T1000 (cell line): ENCODE measurements around the gene SCFD2.
"Not testable (repeated sequence)": the region's sequence is repeated elsewhere in the genome, so short reads cannot be mapped to it uniquely, and the experiment has no call there.

ENCODE experiments used
- DNase-seq: peaks from one replicate; lab custom pipeline; 2025; ENCODE audit warnings: mixed read lengths; lab: John Stamatoyannopoulos, UW

SCFD2 gene

DNA sequence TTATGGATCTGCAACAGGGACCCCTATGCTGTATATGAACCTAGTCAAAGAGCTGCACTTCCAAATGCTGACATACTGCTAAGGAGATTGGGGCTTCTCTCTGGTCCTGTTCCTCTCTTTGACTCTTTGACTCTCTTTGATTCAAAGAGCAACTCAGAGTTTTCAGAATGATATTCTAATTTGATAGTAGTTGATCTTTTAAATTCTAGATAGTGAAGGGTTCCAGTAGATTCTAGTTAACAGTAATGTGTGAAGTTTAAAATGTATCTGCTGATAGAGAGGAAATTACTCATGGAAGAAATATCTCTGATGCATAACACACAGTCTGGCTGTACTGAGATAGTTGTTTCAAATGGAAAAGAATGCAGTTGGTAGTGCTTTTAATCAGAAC, 264.7 kb downstream of the SCFD2 start:
- no peak for DNase-seq

- DNase-seq: no peak
These were observed 265.2 kb downstream of the SCFD2 start for GRCh38 chr4:53100501-53101190.

- DNase-seq: no peak
These were observed 267.2 kb downstream of the SCFD2 start for GRCh38 chr4:53098681-53099121.

DNA sequence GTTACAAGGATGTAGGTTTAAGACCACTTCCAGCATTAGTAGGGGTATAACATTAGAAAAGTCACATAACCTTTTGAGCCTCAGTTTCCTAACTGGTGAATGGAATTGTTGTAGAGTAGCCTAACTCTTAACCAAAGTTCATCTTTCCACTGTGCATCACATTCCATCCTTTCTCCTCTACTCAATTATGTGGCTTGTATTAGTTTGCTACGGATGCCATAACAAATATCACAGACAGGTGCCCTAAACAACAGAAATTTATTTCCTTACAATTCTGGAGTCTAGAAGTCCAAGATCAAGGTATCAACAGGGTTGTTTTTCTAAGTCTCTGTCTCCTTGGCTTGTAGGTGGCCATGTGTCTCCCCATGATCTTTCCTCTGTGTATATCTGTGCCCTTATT, 271.8 kb downstream of the SCFD2 start:
- no peak for DNase-seq

GRCh38 chr4:53089936-53090729, 275.7 kb downstream of the SCFD2 start:
- DNase-seq: no peak

GRCh38 chr4:53088152-53088551, 277.7 kb downstream of the SCFD2 start:
- DNase-seq: no peak

- no peak for DNase-seq
These were observed 289.4 kb downstream of the SCFD2 start for GRCh38 chr4:53076374-53076958.

GRCh38 chr4:53075162-53075785, 290.6 kb downstream of the SCFD2 start:
- no peak for DNase-seq

GRCh38 chr4:53068755-53069330, 297.0 kb downstream of the SCFD2 start:
- no peak for DNase-seq

GRCh38 chr4:53067125-53067802, 298.6 kb downstream of the SCFD2 start:
- no peak for DNase-seq

DNA sequence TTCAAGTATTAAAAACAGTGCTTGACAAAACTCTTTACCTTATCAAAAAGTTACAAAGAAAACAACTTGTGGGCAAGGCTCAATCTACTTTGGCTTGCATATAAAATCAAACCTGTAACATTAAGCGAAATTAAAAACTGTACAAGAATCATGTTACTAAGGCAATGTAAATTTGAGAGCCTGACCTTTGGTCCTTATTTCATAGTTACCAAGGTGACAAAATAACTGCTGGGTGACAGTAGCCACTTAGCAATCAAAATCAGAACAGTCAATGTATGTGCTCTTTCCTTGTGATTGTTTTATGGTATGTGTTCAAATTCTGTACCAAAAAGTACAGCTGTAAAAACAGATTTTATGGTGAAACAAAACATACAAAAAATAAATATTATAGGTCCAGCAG, 299.7 kb downstream of the SCFD2 start:
- DNase-seq: no peak

DNA sequence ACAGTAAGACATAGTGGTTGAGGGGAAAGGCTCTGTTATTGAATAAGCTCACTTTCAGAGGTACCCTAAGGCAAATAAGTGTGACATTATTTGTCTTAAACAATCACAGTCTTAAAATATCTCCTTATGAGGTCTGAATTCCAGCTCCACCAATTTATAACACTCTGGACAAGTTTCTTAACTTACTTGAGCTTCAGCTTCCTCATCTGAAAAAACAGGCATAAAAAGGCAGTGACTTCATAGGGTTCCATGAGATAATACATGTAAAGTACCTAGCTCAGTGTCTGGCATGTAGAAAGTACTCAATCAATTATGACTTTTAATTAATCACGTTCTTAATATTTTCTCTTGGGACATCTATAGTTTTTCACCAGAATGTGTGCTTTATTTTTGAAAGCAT, 301.3 kb downstream of the SCFD2 start:
- DNase-seq: no peak

DNA sequence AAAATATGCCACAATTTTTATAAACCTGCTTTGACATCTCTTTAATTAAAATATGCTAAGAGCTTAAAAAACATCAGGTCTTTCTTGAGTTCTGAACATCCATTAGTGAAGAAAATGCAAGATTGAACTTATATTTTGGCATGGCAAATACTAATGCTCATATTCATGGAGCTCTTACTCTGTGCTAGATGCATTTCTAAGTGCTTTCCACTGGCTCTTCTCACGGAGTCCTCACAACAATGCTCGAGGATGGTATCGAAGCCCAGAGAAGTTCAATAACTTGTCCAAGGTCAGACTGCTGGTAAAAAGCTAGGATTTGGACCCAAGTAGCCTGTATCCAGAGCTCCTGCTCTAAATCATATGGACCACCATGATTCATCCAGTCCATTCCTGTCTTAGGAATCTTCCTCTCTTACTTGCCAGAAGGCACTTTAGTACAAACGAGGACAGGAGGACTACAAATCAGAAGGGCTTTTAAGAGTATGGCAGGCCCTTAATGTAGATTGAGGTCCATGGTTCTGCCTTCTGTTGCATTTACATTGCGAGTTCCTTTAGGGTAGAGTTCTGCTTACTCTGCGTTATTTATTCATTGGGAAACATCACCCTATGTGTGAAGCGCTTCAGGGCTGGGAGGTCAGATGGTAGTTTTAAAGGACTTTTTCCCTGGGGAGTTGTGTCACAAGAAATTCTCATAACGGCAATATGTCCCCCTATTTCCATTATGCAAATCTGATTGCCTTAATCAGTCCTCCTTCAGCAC, 304.6 kb downstream of the SCFD2 start:
- no peak for DNase-seq

DNA sequence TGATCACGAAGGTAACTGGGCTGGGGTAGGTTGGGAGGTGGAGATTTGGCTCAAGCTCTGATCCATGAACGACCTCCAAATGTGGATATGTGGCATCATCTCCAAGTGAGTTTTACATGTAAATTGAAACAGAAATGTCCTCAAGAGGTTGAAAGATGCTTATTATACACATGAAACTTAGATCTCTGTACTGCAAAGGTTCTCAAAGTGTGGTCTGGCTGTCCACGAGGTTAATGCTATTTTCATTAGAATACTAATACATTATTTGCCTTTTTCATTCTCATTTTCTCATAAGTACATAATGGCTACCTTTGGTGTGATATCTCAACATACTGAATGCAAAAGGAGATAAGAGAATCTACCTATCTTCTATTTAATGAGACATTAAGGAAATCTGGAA, 305.6 kb downstream of the SCFD2 start:
- DNase-seq: no peak

DNA sequence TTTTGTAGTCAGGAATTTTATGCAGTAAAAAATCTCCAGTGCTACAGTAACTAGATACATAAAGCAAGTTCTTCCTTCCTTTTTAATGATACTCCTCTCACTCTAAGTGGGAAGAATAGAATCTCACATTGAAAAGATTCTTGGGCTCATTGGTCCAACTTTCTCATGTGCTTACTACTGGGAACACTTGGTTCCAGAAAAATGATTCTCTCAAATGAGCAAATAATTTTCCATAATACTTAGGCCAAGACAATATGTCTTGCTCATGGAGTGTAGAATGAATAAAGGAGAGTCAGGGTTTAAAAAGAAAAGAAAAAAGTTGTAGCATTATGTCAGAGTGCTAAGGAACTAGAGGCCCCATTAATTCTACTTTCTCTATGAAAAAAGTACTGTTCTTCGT, 306.0 kb downstream of the SCFD2 start:
- no peak for DNase-seq

DNA sequence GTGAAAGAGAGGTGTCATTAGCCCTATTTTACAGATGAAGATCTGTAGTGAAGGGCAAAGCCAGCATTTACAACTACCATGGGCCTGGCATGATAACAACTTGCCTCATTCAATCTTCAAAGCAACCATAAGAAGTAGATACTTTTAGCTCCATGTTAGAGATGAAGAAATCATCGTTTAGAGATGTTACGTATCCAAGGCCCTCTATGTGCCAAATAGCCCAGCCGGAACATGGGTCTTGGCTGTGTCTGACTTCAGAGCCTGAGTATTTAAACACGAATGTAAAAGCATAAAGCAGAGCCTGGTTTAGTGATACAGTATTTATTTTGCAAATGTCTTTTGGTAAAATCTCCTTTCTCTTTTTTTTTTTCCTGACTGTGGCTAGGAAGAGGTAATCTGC, 306.6 kb downstream of the SCFD2 start:
- DNase-seq: no peak

DNA sequence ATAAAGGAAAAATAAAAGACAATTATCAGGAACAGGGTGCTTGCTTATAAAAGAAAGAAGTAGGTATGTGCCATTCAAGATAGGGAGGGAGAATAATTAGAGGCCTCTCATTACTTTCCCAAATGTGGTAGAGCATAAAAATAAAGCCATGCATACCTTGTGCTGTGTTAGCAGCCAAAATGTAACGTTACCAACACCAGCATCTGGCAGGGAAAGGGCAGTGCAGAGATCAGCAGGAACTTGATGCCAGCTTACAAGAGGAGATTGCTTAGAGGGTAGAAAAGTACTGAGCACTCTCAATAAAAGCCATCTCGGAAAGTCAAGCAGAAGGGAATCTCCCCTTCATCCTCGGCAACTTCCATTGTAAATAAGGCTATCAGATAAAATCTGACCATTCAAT, 308.2 kb downstream of the SCFD2 start:
- DNase-seq: no peak

DNA sequence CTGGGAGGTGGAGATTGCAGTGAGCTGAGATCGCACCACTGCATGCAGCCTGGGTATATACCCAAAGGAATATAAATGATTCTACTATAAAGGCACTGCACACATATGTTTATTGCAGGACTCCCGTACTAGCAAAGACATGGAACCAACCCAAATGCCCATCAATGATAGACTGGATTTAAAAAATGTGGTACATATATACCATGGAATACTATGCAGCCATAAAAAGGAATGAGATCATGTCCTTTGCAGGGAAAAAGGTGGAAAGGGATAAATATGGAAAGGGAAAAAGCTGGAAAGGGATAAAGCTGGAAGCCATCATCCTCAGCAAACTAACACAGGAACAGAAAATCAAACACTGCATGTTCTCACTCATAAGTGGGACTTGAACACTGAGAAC, 308.8 kb downstream of the SCFD2 start:
- DNase-seq: not testable (repeated sequence)

GRCh38 chr4:53055716-53056403, 310.0 kb downstream of the SCFD2 start:
- no peak for DNase-seq

GRCh38 chr4:53055274-53055673, 310.6 kb downstream of the SCFD2 start:
- no peak for DNase-seq
